ENCODE results near the gene SMIM10. TPM values are rescaled to one million over a fixed set of nuclear protein-coding genes. Genes with fewer than 3 reads are reported as not detected.
"Not testable (repeated sequence)": the region's sequence is repeated elsewhere in the genome, so short reads cannot be mapped to it uniquely, and the experiment has no call there.

The SMIM10 gene
- total RNA-seq, 1 donor = 8.0 TPM

DNA sequence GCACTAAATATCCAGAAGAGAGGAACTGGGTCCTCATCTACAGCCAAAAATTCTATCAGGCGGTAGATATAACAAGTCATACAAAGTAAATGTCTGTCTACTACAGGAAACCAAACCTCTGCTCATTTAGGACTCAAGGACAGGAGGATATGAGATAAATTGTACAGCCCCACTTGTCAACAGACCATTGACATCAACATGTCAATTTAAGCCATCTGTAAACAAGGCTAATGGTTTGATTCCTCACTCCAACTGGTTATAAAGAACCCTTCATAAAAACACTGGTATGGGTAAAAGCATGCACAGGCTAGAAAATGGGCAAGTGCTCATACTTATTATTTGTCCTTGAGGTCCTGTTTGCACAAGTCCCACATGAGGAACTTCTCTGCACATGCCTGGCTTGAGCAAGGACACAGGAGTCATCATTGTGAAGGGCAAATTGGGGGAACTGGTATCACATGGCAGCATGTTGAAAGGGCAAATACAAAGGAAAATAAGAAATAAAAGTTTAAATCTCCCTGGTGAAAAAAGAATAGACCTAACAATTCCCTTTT, 18.3 kb downstream of the SMIM10 start:
- H3K27ac ChIP-seq (ENCODE audit: low read depth, low read length) = no peak overlapping the region
- H2AFZ ChIP-seq (ENCODE audit: low read length) = no peak overlapping the region
- H3K79me2 ChIP-seq (ENCODE audit: insufficient read depth, low read length) = no peaks in the 10 kb centered on the region
- no peak for DNase-seq (ENCODE audit: insufficient read length, low spot score, missing footprints)
- TF ChIP-seq, protein P1, sequence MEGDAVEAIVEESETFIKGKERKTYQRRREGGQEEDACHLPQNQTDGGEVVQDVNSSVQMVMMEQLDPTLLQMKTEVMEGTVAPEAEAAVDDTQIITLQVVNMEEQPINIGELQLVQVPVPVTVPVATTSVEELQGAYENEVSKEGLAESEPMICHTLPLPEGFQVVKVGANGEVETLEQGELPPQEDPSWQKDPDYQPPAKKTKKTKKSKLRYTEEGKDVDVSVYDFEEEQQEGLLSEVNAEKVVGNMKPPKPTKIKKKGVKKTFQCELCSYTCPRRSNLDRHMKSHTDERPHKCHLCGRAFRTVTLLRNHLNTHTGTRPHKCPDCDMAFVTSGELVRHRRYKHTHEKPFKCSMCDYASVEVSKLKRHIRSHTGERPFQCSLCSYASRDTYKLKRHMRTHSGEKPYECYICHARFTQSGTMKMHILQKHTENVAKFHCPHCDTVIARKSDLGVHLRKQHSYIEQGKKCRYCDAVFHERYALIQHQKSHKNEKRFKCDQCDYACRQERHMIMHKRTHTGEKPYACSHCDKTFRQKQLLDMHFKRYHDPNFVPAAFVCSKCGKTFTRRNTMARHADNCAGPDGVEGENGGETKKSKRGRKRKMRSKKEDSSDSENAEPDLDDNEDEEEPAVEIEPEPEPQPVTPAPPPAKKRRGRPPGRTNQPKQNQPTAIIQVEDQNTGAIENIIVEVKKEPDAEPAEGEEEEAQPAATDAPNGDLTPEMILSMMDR (IDR thresholded peaks at IDR 0.05; ENCODE audit: extremely low read depth, low read depth, low read length) = no peak
- no peaks in the 10 kb centered on the region for H3K9me3 ChIP-seq (ENCODE audit: low read depth, low read length)
- H3K4me1 ChIP-seq (ENCODE audit: insufficient read depth, low read length) = no peaks in the 10 kb centered on the region
- no peaks in the 10 kb centered on the region for H3K36me3 ChIP-seq (ENCODE audit: insufficient read depth, low read length)
- no peaks in the 10 kb centered on the region for H4K20me1 ChIP-seq (ENCODE audit: insufficient read depth, low read length)
- H3K27me3 ChIP-seq (ENCODE audit: insufficient read depth, low read length) = peaks cover 7% of the 10 kb centered on the region
- no peak overlapping the region for H3K4me2 ChIP-seq (ENCODE audit: insufficient read depth, low read length)
- no peak overlapping the region for H3K4me3 ChIP-seq (ENCODE audit: insufficient read depth, low read length)

DNA sequence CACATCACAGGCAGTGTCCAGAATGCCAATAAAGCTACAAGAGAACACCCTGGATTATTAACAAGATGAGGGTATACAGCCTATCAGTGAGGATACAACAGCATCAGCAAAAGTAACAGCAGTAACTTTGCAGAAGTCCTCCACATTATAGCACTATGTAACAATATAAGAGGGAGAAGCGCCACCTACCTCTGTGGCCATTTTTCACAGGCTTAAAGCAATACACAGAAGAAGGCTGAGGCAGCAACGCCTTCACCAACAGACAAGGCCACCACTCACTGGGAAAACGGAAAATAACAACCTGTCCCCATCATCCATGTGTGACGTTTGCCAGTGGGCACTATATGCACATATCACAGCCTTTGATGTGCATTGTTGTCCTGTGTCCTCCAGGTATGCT, 19.0 kb downstream of the SMIM10 start:
- no peak for DNase-seq (ENCODE audit: insufficient read length, low spot score, missing footprints)
- H3K4me3 ChIP-seq (ENCODE audit: insufficient read depth, low read length) = no peak overlapping the region
- no peak overlapping the region for H3K27ac ChIP-seq (ENCODE audit: low read depth, low read length)
- H3K4me2 ChIP-seq (ENCODE audit: insufficient read depth, low read length) = no peak overlapping the region
- H3K9me3 ChIP-seq (ENCODE audit: low read depth, low read length) = no peaks in the 10 kb centered on the region
- H3K36me3 ChIP-seq (ENCODE audit: insufficient read depth, low read length) = no peaks in the 10 kb centered on the region
- no peaks in the 10 kb centered on the region for H4K20me1 ChIP-seq (ENCODE audit: insufficient read depth, low read length)
- peaks cover 7% of the 10 kb centered on the region for H3K27me3 ChIP-seq (ENCODE audit: insufficient read depth, low read length)
- no peaks in the 10 kb centered on the region for H3K4me1 ChIP-seq (ENCODE audit: insufficient read depth, low read length)
- no peak overlapping the region for H2AFZ ChIP-seq (ENCODE audit: low read length)
- TF ChIP-seq, protein P1 (IDR thresholded peaks at IDR 0.05; ENCODE audit: extremely low read depth, low read depth, low read length) = no peak
- H3K79me2 ChIP-seq (ENCODE audit: insufficient read depth, low read length) = no peaks in the 10 kb centered on the region

DNA sequence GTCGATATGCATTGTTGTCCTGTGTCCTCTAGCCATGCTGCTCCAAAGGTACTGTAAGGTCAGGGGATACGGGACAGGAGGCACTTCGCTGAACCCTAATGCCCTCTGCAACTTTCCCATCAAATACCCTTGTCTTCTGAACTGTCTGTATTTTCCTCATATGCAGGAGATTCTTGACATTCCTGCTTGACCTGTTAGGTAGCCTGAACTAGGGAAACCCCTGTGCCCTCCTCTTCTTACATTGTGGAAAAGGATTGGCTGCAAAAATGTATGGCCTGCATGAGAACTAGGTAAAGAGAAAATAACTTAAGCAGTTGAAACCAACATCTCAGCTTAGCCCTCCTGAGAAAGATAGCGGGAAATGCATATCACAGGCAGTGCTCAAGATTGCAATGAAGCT, 20.1 kb downstream of the SMIM10 start:
- H3K4me2 ChIP-seq (ENCODE audit: insufficient read depth, low read length) = no peak overlapping the region
- H3K27me3 ChIP-seq (ENCODE audit: insufficient read depth, low read length) = peaks cover 7% of the 10 kb centered on the region
- no peak overlapping the region for H3K27ac ChIP-seq (ENCODE audit: low read depth, low read length)
- H3K4me1 ChIP-seq (ENCODE audit: insufficient read depth, low read length) = no peaks in the 10 kb centered on the region
- no peaks in the 10 kb centered on the region for H3K9me3 ChIP-seq (ENCODE audit: low read depth, low read length)
- TF ChIP-seq, protein P1 (IDR thresholded peaks at IDR 0.05; ENCODE audit: extremely low read depth, low read depth, low read length) = no peak
- DNase-seq (ENCODE audit: insufficient read length, low spot score, missing footprints) = no peak
- H3K4me3 ChIP-seq (ENCODE audit: insufficient read depth, low read length) = no peak overlapping the region
- no peaks in the 10 kb centered on the region for H3K79me2 ChIP-seq (ENCODE audit: insufficient read depth, low read length)
- no peaks in the 10 kb centered on the region for H4K20me1 ChIP-seq (ENCODE audit: insufficient read depth, low read length)
- H3K36me3 ChIP-seq (ENCODE audit: insufficient read depth, low read length) = no peaks in the 10 kb centered on the region
- no peak overlapping the region for H2AFZ ChIP-seq (ENCODE audit: low read length)

DNA sequence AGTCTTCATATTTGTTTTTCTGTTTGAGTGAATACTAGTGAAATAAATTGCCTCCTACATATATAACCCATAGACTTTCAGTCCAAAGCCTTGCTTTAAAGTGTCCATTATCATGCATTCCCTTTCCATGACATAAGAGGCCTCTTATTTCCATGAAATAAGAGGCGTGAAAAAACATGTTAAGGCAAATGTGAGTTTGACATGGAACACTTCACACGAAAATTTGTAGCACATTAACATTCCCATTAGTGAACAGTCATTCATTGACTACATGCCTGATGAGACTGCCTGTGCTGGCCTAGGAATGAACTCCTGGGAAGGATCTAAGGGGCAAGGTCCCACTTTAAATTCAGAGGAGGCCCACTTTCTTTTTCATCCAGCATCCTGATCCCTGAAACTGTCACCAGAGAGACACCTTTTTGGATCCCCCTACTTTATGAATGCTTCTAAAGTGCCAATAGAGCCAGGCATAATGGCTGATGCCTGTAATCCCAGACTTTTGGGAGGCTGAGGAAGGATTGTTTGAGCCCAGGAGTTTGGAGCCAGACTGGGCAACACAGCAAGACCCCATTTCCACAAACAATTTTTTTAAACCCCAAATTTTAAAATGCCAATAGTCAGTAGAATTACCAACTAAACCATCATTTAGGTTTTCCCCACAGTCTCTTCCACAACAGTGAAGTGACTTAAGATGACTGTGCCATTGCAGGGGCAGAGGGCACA, 24.9 kb downstream of the SMIM10 start:
- peaks cover 1% of the 10 kb centered on the region for H3K4me1 ChIP-seq (ENCODE audit: insufficient read depth, low read length)
- no peak overlapping the region for H3K4me2 ChIP-seq (ENCODE audit: insufficient read depth, low read length)
- no peak overlapping the region for H3K27ac ChIP-seq (ENCODE audit: low read depth, low read length)
- no peak overlapping the region for H2AFZ ChIP-seq (ENCODE audit: low read length)
- no peak overlapping the region for H3K4me3 ChIP-seq (ENCODE audit: insufficient read depth, low read length)
- H3K79me2 ChIP-seq (ENCODE audit: insufficient read depth, low read length) = no peaks in the 10 kb centered on the region
- H3K9me3 ChIP-seq (ENCODE audit: low read depth, low read length) = no peaks in the 10 kb centered on the region
- H3K27me3 ChIP-seq (ENCODE audit: insufficient read depth, low read length) = peaks cover 3% of the 10 kb centered on the region
- H3K36me3 ChIP-seq (ENCODE audit: insufficient read depth, low read length) = no peaks in the 10 kb centered on the region
- H4K20me1 ChIP-seq (ENCODE audit: insufficient read depth, low read length) = no peaks in the 10 kb centered on the region
- TF ChIP-seq, protein P1 (IDR thresholded peaks at IDR 0.05; ENCODE audit: extremely low read depth, low read depth, low read length) = no peak
- no peak for DNase-seq (ENCODE audit: insufficient read length, low spot score, missing footprints)

DNA sequence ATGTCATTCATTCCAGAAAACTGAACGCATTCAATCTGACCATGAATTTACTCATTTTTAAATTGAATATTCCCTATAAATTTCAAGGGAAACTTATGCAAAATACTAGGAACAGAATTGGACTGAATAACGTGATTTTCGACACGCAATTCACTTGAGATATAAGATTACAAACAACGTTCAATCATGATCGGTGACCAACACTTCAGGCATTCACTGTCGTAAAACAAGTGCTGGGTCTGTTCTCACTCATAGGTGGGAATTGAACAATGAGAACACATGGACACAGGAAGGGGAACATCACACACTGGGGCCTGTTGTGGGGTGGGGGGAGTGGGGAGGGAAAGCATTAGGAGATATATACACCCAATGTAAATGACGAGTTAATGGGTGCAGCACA, 29.1 kb downstream of the SMIM10 start:
- H3K9me3 ChIP-seq (ENCODE audit: low read depth, low read length); H3K4me3 ChIP-seq (ENCODE audit: insufficient read depth, low read length); H4K20me1 ChIP-seq (ENCODE audit: insufficient read depth, low read length); H3K36me3 ChIP-seq (ENCODE audit: insufficient read depth, low read length); H3K27me3 ChIP-seq (ENCODE audit: insufficient read depth, low read length); H3K79me2 ChIP-seq (ENCODE audit: insufficient read depth, low read length); H3K4me2 ChIP-seq (ENCODE audit: insufficient read depth, low read length); H3K27ac ChIP-seq (ENCODE audit: low read depth, low read length); H2AFZ ChIP-seq (ENCODE audit: low read length); DNase-seq (ENCODE audit: insufficient read length, low spot score, missing footprints); H3K4me1 ChIP-seq (ENCODE audit: insufficient read depth, low read length): not testable (repeated sequence)

DNA sequence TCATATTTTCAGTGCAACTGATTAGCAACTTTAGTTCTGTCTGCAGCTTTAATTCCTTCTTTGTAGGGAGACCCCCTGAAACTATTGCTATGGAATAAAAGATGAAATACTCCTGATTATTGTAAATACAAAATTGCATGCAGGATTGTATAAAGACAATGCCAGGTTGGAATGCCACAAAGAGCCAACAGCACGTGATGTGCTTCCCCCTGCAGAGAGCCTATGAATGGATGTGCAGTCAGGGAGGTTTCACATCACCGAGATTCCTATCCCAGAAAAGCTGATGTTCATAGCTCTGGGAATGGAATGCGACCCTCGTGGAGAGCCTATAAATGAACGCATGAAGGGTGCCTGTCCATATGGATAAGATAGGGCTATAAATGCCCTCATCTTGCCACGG, 33.0 kb downstream of the SMIM10 start:
- H3K4me1 ChIP-seq (ENCODE audit: insufficient read depth, low read length); H3K4me3 ChIP-seq (ENCODE audit: insufficient read depth, low read length): not testable (repeated sequence)

More for the DNA sequence above, 33.0 kb downstream of the SMIM10 start:
- not testable (repeated sequence) for H3K4me2 ChIP-seq (ENCODE audit: insufficient read depth, low read length); H3K36me3 ChIP-seq (ENCODE audit: insufficient read depth, low read length); DNase-seq (ENCODE audit: insufficient read length, low spot score, missing footprints); H2AFZ ChIP-seq (ENCODE audit: low read length); H3K27ac ChIP-seq (ENCODE audit: low read depth, low read length); H4K20me1 ChIP-seq (ENCODE audit: insufficient read depth, low read length); H3K79me2 ChIP-seq (ENCODE audit: insufficient read depth, low read length); H3K27me3 ChIP-seq (ENCODE audit: insufficient read depth, low read length); H3K9me3 ChIP-seq (ENCODE audit: low read depth, low read length)

All from osteoblast (primary cell).